Measurements from ENCODE around the gene CCNG1. TPM values are rescaled to one million over a fixed set of nuclear protein-coding genes. Genes with fewer than 3 reads are reported as not detected.

CCNG1 gene
- total RNA-seq, 1 experiment from 2014 or later = 70.0 TPM

DNA sequence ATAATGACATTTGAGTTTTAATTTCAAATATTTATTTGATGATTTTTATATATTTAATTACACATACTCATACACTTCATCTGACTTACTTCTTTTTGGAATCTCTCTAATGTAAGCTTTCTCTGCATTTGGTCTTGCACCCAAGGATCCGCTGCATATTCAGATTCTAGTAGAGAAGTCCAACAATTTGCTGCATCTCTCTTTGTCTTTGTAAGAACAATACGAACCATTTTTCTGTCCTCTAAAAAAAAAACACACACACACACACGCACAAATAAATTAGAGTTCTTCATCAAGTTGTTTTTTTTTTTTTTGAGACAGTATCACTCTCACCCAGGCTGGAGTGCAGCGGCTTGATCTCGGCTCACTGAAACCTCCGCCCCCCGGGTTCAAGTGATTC is 19.4 kb downstream of the CCNG1 start:
- Histone ChIP-seq H3K9me2 (replicated peaks; ENCODE audit: low read length) (no peaks in the 10 kb centered on the region), H4K20me1 (ENCODE audit: low read length) (no peaks in the 10 kb centered on the region; the same call in 1 of the 2 replicates), H3K27me3 (ENCODE audit: low read length) (no peaks in the 10 kb centered on the region), H3K4me1 (ENCODE audit: insufficient read depth, low read length) (peaks cover 4% of the 10 kb centered on the region), H3K79me2 (ENCODE audit: low read length) (peaks cover 68% of the 10 kb centered on the region), H3K36me3 (ENCODE audit: low read depth, low read length) (peaks cover 16% of the 10 kb centered on the region), H3F3A (ENCODE audit: low read length, unreplicated experiment) (no peaks in the 10 kb centered on the region), H3K4me3 (ENCODE audit: low read length) (no peak overlapping the region), H2AFZ (ENCODE audit: low read length) (no peak overlapping the region), H3K27ac (ENCODE audit: low read length) (no peak overlapping the region), H3K9me3 (ENCODE audit: low read length) (no peaks in the 10 kb centered on the region), H3K9ac (ENCODE audit: low read length) (no peak overlapping the region), H3K4me2 (ENCODE audit: low read length) (peak overlapping the region; percentile 96; the same call in 1 of the 2 replicates)
- ChIA-PET CTCF (no interaction called here), POLR2A (ENCODE audit: unreplicated experiment) (no interaction called here)
- ATAC-seq (no peak), DNase-seq (no peak)
- intact Hi-C loops (cut with micrococcal nuclease) = no loop called here
- TF ChIP-seq EZH2 (IDR thresholded peaks at IDR 0.05; ENCODE audit: low read length, unreplicated experiment) = no peak
- no TSS peak for BruUV-seq (replicated peaks)

DNA sequence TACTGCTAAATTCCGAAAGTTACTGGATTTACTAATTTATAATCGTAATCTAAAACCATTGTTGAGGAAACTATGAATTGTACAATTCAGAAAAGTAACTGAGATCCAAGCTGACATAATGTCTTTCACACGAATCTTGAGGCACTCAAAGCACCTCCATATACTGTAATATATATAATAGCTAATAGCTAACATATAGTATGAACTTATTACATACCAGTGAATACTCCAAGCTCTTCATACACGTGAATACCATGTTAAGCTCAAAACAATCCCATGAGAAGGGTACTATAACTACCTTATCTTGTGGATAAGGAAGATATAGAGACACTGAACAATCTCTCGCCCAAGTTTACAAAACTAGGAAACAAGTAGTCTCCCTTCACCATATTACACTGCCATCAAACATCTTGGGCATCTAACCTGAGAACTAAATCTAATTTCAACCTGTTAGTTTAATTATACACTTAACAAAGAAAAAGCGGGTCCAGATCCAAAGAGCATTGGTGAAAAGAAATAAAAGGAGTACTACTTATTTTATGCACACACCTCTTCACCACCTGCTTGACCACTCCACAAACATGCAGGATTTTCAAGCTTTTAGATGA is 21.5 kb downstream of the CCNG1 start:
- ChIA-PET POLR2A (ENCODE audit: unreplicated experiment) (interaction anchor here (0.9 kb wide), 1 partner anchor 19 kb away, joined by 3 read pairs; no protein-coding TSS in a partner anchor), CTCF (no interaction called here)
- Histone ChIP-seq H3K36me3 (ENCODE audit: low read depth, low read length) (peaks cover 9% of the 10 kb centered on the region), H3K9me3 (ENCODE audit: low read length) (no peaks in the 10 kb centered on the region), H4K20me1 (ENCODE audit: low read length) (no peaks in the 10 kb centered on the region; the same call in 1 of the 2 replicates), H3K4me3 (ENCODE audit: low read length) (peak overlapping the region; percentile 78), H3F3A (ENCODE audit: low read length, unreplicated experiment) (no peaks in the 10 kb centered on the region), H3K4me1 (ENCODE audit: insufficient read depth, low read length) (peaks cover 13% of the 10 kb centered on the region), H3K27ac (ENCODE audit: low read length) (peak overlapping the region; percentile 99; the same call in 1 of the 2 replicates), H3K27me3 (ENCODE audit: low read length) (no peaks in the 10 kb centered on the region), H2AFZ (ENCODE audit: low read length) (peak overlapping the region; percentile 98), H3K4me2 (ENCODE audit: low read length) (peak overlapping the region; percentile 96), H3K9ac (ENCODE audit: low read length) (peak overlapping the region; percentile 98), H3K79me2 (ENCODE audit: low read length) (peaks cover 88% of the 10 kb centered on the region), H3K9me2 (replicated peaks; ENCODE audit: low read length) (no peaks in the 10 kb centered on the region)
- no peak for DNase-seq
- no peak for ATAC-seq
- no TSS peak for BruUV-seq (replicated peaks)
- intact Hi-C loops (cut with micrococcal nuclease) = no loop called here
- TF ChIP-seq EZH2 (IDR thresholded peaks at IDR 0.05; ENCODE audit: low read length, unreplicated experiment) = no peak
- no peak for TF ChIP-seq EZH2phosphoT487 (IDR thresholded peaks at IDR 0.05; ENCODE audit: borderline replicate concordance, low read length)
- TF ChIP-seq, protein P1, sequence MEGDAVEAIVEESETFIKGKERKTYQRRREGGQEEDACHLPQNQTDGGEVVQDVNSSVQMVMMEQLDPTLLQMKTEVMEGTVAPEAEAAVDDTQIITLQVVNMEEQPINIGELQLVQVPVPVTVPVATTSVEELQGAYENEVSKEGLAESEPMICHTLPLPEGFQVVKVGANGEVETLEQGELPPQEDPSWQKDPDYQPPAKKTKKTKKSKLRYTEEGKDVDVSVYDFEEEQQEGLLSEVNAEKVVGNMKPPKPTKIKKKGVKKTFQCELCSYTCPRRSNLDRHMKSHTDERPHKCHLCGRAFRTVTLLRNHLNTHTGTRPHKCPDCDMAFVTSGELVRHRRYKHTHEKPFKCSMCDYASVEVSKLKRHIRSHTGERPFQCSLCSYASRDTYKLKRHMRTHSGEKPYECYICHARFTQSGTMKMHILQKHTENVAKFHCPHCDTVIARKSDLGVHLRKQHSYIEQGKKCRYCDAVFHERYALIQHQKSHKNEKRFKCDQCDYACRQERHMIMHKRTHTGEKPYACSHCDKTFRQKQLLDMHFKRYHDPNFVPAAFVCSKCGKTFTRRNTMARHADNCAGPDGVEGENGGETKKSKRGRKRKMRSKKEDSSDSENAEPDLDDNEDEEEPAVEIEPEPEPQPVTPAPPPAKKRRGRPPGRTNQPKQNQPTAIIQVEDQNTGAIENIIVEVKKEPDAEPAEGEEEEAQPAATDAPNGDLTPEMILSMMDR (conservative IDR thresholded peaks at IDR 0.05; ENCODE audit: low read depth, low read length) = no peak

DNA sequence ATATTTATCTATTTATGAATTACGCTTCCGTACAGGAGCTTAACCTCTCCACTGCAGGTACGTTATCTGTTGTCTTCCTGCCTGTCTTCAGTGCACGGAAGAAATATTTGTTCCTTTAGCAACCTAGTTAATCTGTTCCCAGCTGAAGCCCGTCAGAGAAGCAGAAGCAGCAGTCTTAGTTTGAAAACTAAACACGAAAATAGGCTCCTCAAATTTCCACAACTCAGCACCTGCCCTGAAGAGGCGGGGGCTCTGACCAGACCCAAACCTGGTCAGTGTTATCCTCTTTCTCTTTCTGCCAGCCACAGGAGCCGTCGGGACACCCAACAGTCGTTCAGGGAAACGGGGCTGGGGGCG is 22.0 kb downstream of the CCNG1 start:
- POLR2A ChIA-PET (ENCODE audit: unreplicated experiment) = interaction anchor here (0.7 to 0.9 kb wide), 2 partner anchors 18 to 37 kb away, joined by 3 read pairs; no protein-coding TSS in a partner anchor
- Histone ChIP-seq H3K4me1 (ENCODE audit: insufficient read depth, low read length) (peaks cover 13% of the 10 kb centered on the region), H3F3A (ENCODE audit: low read length, unreplicated experiment) (no peaks in the 10 kb centered on the region), H3K9me3 (ENCODE audit: low read length) (no peaks in the 10 kb centered on the region), H4K20me1 (ENCODE audit: low read length) (no peaks in the 10 kb centered on the region; the same call in 1 of the 2 replicates), H3K27me3 (ENCODE audit: low read length) (no peaks in the 10 kb centered on the region), H3K4me3 (ENCODE audit: low read length) (peak overlapping the region; percentile 78), H3K36me3 (ENCODE audit: low read depth, low read length) (peaks cover 11% of the 10 kb centered on the region), H3K4me2 (ENCODE audit: low read length) (peak overlapping the region; percentile 96), H3K9me2 (replicated peaks; ENCODE audit: low read length) (no peaks in the 10 kb centered on the region), H2AFZ (ENCODE audit: low read length) (peak overlapping the region; percentile 98), H3K79me2 (ENCODE audit: low read length) (peaks cover 94% of the 10 kb centered on the region), H3K9ac (ENCODE audit: low read length) (peak overlapping the region; percentile 98), H3K27ac (ENCODE audit: low read length) (peak overlapping the region; percentile 99)
- intact Hi-C loops (cut with micrococcal nuclease) = no loop called here
- no peak for TF ChIP-seq EZH2 (IDR thresholded peaks at IDR 0.05; ENCODE audit: low read length, unreplicated experiment)
- TF ChIP-seq, protein P1 (conservative IDR thresholded peaks at IDR 0.05; ENCODE audit: low read depth, low read length) = no peak
- TF ChIP-seq EZH2phosphoT487 (IDR thresholded peaks at IDR 0.05; ENCODE audit: borderline replicate concordance, low read length) = no peak
- DNase-seq = no peak
- ATAC-seq = peak; percentile 11
- BruUV-seq (replicated peaks) = TSS peak; percentile 67
- CTCF ChIA-PET = no interaction called here
